Natural killer cell (primary cell): ENCODE measurements around the gene MPPED1. TPM values are rescaled to one million over a fixed set of nuclear protein-coding genes. Genes with fewer than 3 reads are reported as not detected.

ENCODE experiments used
- ATAC-seq, 3 donors: fragments of 150-1000 bp in 2 of 3; fragments of 200-7000 bp in 1 of 3; cut with Tn5 transposase; 1 replicate in 1 of 3; 2 replicates in 2 of 3; pipeline ENCODE4 v1.10.0; 2021; ENCODE audit warnings: mild to moderate bottlenecking in 2 of 3, moderate library complexity in 2 of 3
- DNase-seq, 2 donors: peaks; one replicate each; pipeline versions ENCODE4 v3.0.0 to v3.0.0-alpha.2; 2013 to 2021; ENCODE audit warnings: mixed read lengths in 1 of 2
- H3K27ac ChIP-seq: one replicate; pipeline ENCODE4 v1.5.1; 2013; ENCODE audit warnings: mild to moderate bottlenecking, low read length
- H3K27me3 ChIP-seq: one replicate; pipeline ENCODE4 v1.6.1; 2013; ENCODE audit warnings: low read length; ENCODE audit not compliant: control insufficient read depth, insufficient read depth
- H3K36me3 ChIP-seq: one replicate; pipeline ENCODE4 v1.6.1; 2013; ENCODE audit warnings: low read length; ENCODE audit not compliant: control insufficient read depth, insufficient read depth
- H3K4me1 ChIP-seq: one replicate; pipeline ENCODE4 v1.6.1; 2013; ENCODE audit warnings: low read length; ENCODE audit not compliant: control insufficient read depth, insufficient read depth
- H3K4me3 ChIP-seq: one replicate; pipeline ENCODE4 v1.5.1; 2013; ENCODE audit warnings: low read length
- H3K9me3 ChIP-seq: one replicate; pipeline ENCODE4 v1.6.1; 2013; ENCODE audit warnings: low read length; ENCODE audit not compliant: control insufficient read depth, insufficient read depth
- H3K27ac Mint-ChIP-seq, 2 donors: one replicate each; pipeline ENCODE4 v1.8.0; 2022; ENCODE audit warnings: mild to moderate bottlenecking in 2 of 2, mixed read lengths in 2 of 2, moderate library complexity in 1 of 2
- H3K27me3 Mint-ChIP-seq, 2 donors: one replicate each; pipeline ENCODE4 v1.8.0; 2022; ENCODE audit warnings: low read depth in 2 of 2, mixed read lengths in 2 of 2
- H3K36me3 Mint-ChIP-seq: one replicate; pipeline ENCODE4 v1.8.0; 2022; ENCODE audit warnings: mixed read lengths
- H3K4me1 Mint-ChIP-seq, 2 donors: one replicate each; pipeline ENCODE4 v1.8.0; 2022; ENCODE audit warnings: mixed read lengths in 2 of 2
- H3K4me3 Mint-ChIP-seq: one replicate; pipeline ENCODE4 v1.8.0; 2022; ENCODE audit warnings: mild to moderate bottlenecking, moderate library complexity, mixed read lengths
- H3K9me3 Mint-ChIP-seq, 2 donors: one replicate each; pipeline ENCODE4 v1.8.0; 2022; ENCODE audit warnings: mixed read lengths in 2 of 2
- WGBS: methylation state at CpG from one replicate; pipeline ENCODE4 v1.1.7; 2013; ENCODE audit warnings: missing lambda C conversion rate; ENCODE audit not compliant: insufficient coverage; 5-methylcytosine and 5-hydroxymethylcytosine counted together
- intact Hi-C: fragments of 100-400 bp; cut with micrococcal nuclease; formaldehyde crosslinking; loops from one replicate; pipeline ENCODE4 v1.14.2; 2022
- total RNA-seq, 4 donors: library from RNA; stranded (reverse); fragments of 120-200 nt in 1 of 4; gene quantifications; one replicate each; pipeline versions ENCODE4 v1.2.3 to v1.2.4, GENCODE V29; 2013 to 2022
- TF ChIP-seq, protein P1 (sequence below): fragments of 200-600 bp; IDR thresholded peaks from one replicate; pipeline ENCODE4 v1.8.0; 2022; ENCODE audit warnings: antibody characterized with exemption

The MPPED1 gene
- total RNA-seq, 3 donors from 2014 or later (not counting 1 experiment from before 2014, with no cell fraction given): not detected

DNA sequence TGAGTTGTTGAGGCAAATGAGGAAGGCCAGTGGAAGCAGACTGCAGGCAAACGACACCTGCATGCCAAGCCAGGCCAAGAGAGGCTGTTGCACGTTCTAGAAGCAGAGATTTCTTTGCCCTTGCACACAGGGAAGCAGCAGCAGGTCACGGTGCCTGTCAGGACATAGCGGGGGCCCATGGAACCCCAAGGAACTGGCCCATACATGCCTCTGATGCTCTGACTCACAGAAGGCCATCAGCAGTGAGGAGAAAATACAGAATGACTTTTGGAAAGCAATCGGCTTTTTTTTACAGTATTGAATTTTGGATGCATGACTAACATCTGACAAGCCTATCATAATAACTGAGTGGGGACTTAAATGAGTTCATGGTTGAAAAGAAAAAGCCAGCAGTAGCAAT is 123.9 kb downstream of the MPPED1 start:
- no peak overlapping the region for H3K27ac ChIP-seq
- H3K4me3 Mint-ChIP-seq: no peak overlapping the region
- no peaks in the 10 kb centered on the region for H3K36me3 Mint-ChIP-seq
- WGBS: 77% methylated on average over 4 of the region's 5 CpGs
- no peaks in the 10 kb centered on the region for H3K27me3 ChIP-seq
- no peak overlapping the region for H3K4me3 ChIP-seq
- no peak overlapping the region for H3K27ac Mint-ChIP-seq
- DNase-seq: no peak
- H3K4me1 Mint-ChIP-seq: no peaks in the 10 kb centered on the region
- no peaks in the 10 kb centered on the region for H3K9me3 Mint-ChIP-seq
- H3K36me3 ChIP-seq: no peaks in the 10 kb centered on the region
- no peak for ATAC-seq
- H3K27me3 Mint-ChIP-seq: peaks cover 0 to 4% of the 10 kb centered on the region in 2 donors
- TF ChIP-seq, protein P1, sequence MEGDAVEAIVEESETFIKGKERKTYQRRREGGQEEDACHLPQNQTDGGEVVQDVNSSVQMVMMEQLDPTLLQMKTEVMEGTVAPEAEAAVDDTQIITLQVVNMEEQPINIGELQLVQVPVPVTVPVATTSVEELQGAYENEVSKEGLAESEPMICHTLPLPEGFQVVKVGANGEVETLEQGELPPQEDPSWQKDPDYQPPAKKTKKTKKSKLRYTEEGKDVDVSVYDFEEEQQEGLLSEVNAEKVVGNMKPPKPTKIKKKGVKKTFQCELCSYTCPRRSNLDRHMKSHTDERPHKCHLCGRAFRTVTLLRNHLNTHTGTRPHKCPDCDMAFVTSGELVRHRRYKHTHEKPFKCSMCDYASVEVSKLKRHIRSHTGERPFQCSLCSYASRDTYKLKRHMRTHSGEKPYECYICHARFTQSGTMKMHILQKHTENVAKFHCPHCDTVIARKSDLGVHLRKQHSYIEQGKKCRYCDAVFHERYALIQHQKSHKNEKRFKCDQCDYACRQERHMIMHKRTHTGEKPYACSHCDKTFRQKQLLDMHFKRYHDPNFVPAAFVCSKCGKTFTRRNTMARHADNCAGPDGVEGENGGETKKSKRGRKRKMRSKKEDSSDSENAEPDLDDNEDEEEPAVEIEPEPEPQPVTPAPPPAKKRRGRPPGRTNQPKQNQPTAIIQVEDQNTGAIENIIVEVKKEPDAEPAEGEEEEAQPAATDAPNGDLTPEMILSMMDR: no peak
- H3K9me3 ChIP-seq: no peaks in the 10 kb centered on the region
- intact Hi-C loops: no loop called here
- H3K4me1 ChIP-seq: no peaks in the 10 kb centered on the region

GRCh38 chr22:43537019-43537585 is 125.3 kb downstream of the MPPED1 start:
- DNase-seq (no peak), ATAC-seq (no peak)
- no peaks in the 10 kb centered on the region for H3K9me3 Mint-ChIP-seq
- Histone ChIP-seq H3K27ac (no peak overlapping the region), H3K4me1 (no peaks in the 10 kb centered on the region), H3K9me3 (no peaks in the 10 kb centered on the region), H3K4me3 (no peak overlapping the region), H3K36me3 (no peaks in the 10 kb centered on the region), H3K27me3 (no peaks in the 10 kb centered on the region)
- H3K4me3 Mint-ChIP-seq: no peak overlapping the region
- TF ChIP-seq, protein P1: no peak
- H3K36me3 Mint-ChIP-seq: no peaks in the 10 kb centered on the region
- intact Hi-C loops: no loop called here
- H3K27me3 Mint-ChIP-seq: peaks cover 0 to 4% of the 10 kb centered on the region in 2 donors
- 88% methylated on average over 14 of the region's 14 CpGs for WGBS
- no peak overlapping the region for H3K27ac Mint-ChIP-seq
- H3K4me1 Mint-ChIP-seq: no peaks in the 10 kb centered on the region

DNA sequence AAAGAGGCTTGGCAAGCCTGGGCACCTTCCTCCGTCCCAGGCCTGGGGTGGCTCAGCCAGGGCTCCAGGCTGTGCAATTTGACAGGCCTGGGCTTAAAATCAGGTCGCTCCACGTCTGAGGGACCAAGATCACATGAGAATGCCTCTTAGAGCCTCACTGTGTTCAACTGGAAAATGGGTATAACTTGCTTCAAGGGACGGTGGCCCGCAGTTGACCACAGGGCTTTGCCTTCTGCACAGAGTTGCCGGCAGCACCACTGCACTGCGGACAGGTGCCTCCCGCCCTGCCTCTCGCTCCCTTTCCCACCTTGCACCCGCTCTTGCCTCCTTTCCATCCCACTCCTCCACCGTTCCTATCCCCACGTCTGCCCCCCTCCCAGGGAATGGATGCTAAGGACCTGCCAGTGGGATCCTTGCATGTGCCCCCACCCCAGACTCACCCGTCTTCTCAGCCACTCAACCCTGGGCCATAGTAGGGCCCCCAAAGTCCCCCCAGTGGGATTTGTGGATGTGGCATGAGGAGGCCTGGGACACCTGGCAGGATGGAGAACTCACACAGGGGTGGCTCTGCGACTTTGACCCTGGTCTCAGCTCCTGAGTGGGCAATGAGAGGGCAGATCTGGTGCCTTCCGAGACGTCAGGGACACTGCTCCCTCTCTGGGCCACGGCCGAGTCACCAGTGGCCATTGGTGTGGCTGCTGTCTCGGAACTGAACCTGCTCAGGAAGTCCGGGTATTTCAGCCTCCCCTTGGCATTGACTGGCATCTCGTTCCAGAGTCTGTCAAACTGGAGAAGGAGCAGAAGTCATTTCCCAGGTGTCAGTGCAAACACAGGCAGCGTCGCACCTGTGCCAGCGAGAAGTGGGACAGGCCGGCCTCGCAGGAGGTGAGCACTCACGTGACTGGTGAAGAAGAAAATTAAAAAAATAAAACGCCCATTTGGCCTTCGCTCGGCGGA is 128.0 kb downstream of the MPPED1 start:
- no peaks in the 10 kb centered on the region for H3K9me3 Mint-ChIP-seq
- Histone ChIP-seq H3K27me3 (no peaks in the 10 kb centered on the region), H3K4me1 (no peaks in the 10 kb centered on the region), H3K27ac (no peak overlapping the region), H3K36me3 (no peaks in the 10 kb centered on the region), H3K9me3 (no peaks in the 10 kb centered on the region), H3K4me3 (no peak overlapping the region)
- no peaks in the 10 kb centered on the region for H3K36me3 Mint-ChIP-seq
- TF ChIP-seq, protein P1: no peak
- H3K27ac Mint-ChIP-seq: no peak overlapping the region
- H3K4me1 Mint-ChIP-seq: no peaks in the 10 kb centered on the region
- no peak overlapping the region for H3K4me3 Mint-ChIP-seq
- DNase-seq: no peak
- 87% methylated on average over 31 of the region's 31 CpGs for WGBS
- intact Hi-C loops: no loop called here
- no peak for ATAC-seq
- H3K27me3 Mint-ChIP-seq: peaks cover 0 to 7% of the 10 kb centered on the region in 2 donors
